Measurements from ENCODE around the gene PRR23E.

The PRR23E gene

GRCh38 chr3:127183931-127184869 lies 8.7 kb upstream of the PRR23E start:
- DNase-seq (ENCODE audit: low read depth in 2 of 3, low spot score in 2 of 3): no peak

- no peak for DNase-seq (ENCODE audit: low read depth in 2 of 3, low spot score in 2 of 3)
These were observed 8.1 kb upstream of the PRR23E start for GRCh38 chr3:127184870-127185216.

DNA sequence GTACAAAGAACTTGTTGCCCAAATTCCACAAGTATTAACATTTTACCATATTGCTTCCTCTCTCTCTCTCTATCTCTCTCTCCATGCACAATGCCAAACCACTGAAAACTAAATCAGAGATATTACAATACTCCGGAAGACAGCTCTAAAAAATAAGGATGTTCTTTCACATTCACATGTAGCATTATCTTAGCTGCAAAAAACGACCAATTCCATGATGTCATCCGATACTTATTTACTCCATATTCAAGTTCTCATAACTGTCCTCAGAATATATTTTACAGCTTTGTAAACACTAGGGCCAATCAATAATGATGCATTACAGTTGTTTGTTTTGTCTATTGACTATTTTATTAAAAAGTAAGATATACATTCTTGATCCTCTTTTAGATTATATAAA lies 7.7 kb upstream of the PRR23E start:
- DNase-seq (ENCODE audit: low read depth in 2 of 3, low spot score in 2 of 3): no peak

DNA sequence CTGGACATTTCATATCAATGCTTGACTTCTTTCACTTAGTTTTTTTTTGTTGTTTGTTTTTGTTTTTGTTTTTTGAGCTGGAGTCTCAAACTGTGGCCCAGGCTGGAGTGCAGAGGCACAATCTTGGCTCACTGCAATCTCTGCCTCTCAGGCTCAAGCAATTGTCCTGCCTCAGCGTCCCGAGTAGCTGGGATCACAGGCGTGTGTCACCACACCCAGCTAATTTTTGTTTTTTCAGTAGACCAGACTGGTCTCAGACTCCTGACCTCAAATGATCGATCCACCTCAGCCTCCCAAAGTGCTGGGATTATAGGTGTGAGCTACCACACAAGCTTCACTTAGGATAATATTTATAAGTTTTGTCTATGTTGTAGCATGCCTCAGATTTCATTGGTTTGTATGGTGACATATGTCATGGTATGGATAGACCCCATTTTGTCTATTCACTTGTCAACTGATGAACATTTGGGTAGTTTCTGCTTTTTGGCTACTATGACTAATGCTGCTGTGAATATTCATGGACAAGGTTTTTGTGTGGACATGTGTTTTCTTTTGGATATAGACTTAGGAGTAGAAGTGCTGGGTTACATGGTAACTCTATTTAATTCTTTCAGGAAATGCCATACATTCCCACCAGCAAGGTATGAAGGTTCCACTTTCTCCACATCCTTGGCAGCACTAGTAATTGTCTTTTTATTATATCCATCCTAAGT lies 6.8 kb upstream of the PRR23E start:
- no peak for DNase-seq (ENCODE audit: low read depth in 2 of 3, low spot score in 2 of 3)

- DNase-seq (ENCODE audit: low read depth in 2 of 3, low spot score in 2 of 3): no peak
These were observed 5.6 kb upstream of the PRR23E start for GRCh38 chr3:127187316-127187715.

DNA sequence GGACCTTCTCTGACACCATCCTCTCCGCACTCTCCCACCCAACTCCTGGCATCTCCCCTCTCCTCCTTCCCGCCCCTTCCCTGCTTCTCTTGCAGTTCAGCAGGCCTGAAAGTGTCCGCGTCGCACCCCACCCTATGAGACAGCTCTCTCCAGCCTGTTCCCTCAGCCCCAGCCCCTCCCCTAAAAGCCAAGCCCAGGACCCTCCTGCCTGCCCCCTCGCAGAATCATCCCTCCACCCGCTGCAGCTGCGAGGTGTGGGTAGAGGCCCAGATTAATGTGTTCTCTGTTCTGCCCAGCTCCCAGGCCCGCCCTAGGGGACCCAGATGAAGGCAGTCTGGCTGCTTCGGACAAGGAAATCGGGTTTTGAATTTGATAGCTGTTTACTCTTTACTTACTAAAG lies 410 bp downstream of the PRR23E start:
- DNase-seq (ENCODE audit: low read depth in 2 of 3, low spot score in 2 of 3): no peak

GRCh38 chr3:127193775-127194174 lies 844 bp downstream of the PRR23E start:
- no peak for DNase-seq (ENCODE audit: low read depth in 2 of 3, low spot score in 2 of 3)

DNA sequence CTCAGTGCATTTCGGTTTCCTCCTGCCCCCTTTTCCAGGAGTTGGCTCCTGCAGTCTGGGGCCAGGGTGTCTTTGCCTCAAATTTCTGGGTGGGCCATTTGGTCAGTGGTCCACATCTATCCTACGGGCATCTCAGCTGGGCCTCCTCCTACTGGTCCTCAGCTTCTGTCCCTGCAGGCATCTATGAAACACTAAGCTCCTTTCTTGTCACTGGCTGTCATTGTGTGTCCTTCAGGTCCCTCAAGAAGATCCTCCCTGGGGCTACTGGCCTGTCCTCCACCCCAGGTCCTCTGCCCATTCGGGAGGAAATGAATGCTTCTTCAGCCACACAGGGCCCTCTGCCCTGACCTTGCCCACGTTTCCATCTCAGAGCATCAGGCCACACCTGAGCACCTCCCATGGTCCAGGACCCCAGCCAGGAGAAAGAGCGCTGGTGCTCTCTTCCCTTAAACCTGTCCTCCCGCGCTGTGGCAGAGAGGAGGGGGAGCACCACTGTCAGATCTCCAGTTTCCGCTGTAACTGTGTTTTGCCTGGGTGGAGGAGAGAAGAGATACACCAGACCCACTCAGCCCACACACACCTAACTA lies 1.8 kb downstream of the PRR23E start:
- no peak for DNase-seq (ENCODE audit: low read depth in 2 of 3, low spot score in 2 of 3)

DNA sequence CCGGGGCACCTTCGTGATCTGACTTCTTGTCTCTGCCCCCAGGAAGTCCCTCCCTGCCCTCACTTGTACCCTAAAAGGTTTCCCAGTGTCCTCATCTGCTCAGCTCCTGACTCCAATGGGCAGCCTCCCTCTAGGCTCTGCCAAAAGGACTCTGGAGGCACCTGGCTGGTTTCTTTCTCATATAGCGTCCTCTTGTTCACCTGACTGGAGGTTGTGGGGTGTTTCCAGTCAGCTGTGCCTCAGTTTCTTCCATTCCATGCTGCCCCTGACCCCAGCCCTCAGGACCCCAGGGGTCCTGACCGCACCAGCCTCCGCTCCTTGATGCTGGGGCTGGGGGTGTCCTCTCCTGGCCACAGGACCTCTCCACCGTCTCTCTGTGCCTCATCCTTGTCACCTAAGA lies 2.5 kb downstream of the PRR23E start:
- DNase-seq (ENCODE audit: low read depth in 2 of 3, low spot score in 2 of 3): no peak

GRCh38 chr3:127196002-127196401 lies 3.1 kb downstream of the PRR23E start:
- no peak for DNase-seq (ENCODE audit: low read depth in 2 of 3, low spot score in 2 of 3)

DNA sequence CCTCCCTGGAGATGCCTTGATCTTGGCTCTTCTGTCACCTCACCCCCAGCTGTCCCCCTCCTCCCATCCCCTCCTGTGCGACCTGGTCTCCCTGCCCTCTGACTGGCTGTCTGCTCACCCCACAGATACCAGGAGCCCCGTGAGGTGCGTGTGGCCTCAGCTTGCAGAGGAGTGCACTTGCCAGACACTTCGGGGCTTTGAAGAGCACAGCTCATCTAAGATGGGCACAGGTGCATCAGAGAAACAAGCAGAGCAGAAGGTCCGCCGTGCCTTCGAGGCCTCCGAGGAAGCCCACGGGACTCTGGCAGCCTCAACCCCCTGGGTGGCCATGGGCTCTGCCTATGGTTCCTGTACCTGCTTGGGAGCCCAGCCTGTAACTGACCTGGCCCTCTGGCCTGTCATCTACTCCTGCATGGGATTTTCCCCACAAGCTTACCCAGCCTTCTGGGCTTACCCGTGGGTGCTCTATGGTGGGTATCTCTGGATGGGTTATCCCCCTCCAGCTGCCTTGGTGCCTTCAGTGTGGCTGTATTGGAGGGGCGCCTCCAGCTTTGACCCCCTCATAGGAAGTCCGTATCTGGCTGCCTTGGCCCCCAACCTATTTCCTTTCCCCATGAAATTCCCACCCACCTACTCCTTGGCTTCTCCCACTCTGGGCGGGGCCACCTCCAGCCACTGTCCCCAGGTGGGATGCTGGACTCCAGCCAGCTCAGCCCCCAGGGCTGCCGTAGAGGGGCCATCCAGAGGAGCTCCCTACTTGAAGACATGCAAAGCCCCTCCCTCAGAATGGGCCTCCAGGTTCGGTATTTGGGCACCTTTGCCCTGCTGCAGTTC lies 3.8 kb downstream of the PRR23E start:
- DNase-seq (ENCODE audit: low read depth in 2 of 3, low spot score in 2 of 3): no peak

DNA sequence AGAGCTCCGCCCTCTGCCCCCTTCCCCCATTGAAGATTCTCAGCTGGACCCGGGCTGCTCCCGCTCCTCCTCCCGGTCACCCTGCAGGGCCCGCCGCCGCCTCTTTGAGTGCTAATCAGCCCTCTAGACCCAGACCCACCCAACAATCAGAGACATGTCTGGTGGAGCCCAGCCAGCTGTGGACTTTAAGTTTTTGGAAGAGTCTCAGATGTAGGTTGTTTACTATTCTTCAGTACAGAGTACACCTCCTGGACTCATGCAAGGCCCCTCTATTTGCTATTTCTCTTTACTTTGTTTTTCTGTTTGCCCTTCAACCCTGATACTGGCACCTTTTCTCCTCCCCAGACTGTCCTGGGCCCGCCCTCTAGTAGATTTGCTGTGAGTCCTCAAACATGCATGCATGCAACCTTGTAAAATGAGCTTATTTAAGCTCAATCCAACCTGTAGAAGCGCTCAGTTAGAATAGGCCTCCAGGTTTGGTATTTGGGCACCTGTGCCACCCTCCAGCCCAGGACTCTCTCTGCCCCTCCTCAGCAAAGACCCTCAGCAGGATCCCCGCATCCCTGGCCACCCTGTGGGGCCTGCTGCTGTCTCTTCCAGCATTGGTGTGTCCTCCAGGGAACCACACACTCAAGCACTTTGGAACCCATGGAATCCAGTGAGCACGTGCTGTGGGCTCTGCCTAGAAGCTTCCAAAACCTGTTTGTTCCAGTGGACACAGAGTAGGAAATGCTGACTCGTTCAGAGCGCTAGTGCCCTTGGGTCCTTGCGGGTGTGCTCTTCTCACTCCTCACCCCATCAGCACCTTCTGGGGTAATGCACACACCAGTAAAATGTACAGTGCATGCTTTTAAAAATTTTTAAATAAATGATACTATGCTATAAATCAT lies 4.6 kb downstream of the PRR23E start:
- DNase-seq (ENCODE audit: low read depth in 2 of 3, low spot score in 2 of 3): no peak

DNA sequence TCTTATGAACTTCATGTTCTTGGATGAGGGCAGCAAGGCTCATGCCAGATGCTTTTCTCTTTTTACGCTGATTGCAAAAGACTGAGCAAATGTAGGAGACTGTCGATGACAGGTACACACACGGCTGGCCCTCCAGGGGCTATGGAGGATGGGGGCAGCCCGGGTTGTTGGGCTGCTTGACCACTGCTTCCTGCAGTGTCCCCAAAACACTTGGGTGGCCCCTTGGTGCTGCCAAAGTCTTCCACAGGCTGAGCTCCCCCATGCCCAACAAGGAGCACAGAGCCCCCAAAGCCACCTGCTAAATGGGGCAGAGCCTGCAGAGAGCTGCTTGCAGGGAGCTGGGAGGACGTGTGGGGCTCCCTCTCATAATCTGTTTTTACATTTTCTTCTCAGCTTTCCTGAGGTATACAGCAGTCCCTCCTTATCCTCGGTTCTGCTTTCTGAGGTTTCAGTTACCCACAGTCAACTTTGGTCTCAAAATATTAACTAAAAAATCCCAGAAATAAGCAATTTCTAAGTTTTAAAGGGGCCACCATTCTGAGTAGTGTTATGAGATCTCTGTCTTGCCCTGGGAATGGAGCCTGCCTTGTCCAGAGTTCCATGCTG lies 7.3 kb downstream of the PRR23E start:
- no peak for DNase-seq (ENCODE audit: low read depth in 2 of 3, low spot score in 2 of 3)

GRCh38 chr3:127203024-127203423 lies 10.1 kb downstream of the PRR23E start:
- DNase-seq (ENCODE audit: low read depth in 2 of 3, low spot score in 2 of 3): no peak

GRCh38 chr3:127204841-127205582 lies 12.1 kb downstream of the PRR23E start:
- DNase-seq (ENCODE audit: low read depth in 2 of 3, low spot score in 2 of 3): no peak

GRCh38 chr3:127206154-127206553 lies 13.2 kb downstream of the PRR23E start:
- DNase-seq (ENCODE audit: low read depth in 2 of 3, low spot score in 2 of 3): no peak

DNA sequence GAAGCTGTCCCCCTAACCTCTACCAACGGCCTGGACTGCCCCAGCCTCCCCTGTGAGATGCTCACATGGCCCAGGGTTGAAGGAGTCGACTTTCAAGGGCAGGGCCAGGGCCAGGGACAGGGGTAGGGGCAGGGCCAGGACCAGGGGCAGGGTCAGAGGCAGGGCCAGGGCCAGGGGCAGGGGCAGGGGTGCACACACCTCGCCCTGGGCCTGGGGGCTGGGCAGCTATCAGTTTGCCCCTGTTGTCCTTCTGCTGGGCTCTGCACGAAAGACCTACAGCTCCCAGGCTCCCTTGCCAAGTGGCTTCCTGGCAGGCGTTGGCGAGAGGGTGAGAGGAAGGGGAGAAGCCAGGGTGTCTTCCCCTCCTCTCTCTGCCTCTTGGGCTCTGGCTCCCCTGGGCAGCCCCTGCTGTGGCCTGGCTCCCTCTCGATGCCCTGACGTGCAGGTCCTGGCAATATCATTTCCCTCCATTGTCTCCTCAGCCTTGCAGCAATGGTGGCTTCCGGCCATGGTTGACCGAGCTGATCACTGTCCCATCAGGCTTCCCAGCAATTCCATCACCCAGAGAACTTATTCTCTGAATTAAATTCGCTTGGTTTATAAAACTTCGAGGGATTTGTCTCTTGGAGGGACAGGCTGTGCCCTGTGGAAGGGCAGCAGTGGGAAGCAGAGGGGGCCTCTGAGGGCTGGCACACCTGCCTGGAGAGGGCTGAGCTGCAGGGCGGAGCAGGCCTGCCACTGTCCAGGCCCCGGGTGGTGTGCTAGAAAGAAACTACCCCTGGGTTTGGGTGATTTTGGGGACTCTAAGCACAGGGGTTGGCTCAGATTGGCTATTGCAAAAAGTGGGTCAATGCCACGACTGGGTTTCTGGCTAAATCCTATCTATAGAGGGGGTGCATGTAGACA lies 13.9 kb downstream of the PRR23E start:
- DNase-seq (ENCODE audit: low read depth in 2 of 3, low spot score in 2 of 3): no peak
